H9 (cell line): ENCODE data around the gene OR6V1. TPM values are rescaled to one million over a fixed set of nuclear protein-coding genes. Genes with fewer than 3 reads are reported as not detected.

Experiments used
- DNase-seq: peaks from one replicate; pipeline ENCODE4 v3.0.0-alpha.2; 2017
- H2AFZ ChIP-seq: one replicate; pipeline ENCODE4 v1.6.1; 2013; ENCODE audit warnings: mild to moderate bottlenecking, low read length, control low read depth, moderate library complexity
- H2AK5ac ChIP-seq: 2 replicates; pipeline ENCODE4 v1.6.1; 2013; ENCODE audit warnings: low read length, control low read depth, mixed read lengths; ENCODE audit not compliant: insufficient read length
- H2BK120ac ChIP-seq: one replicate; pipeline ENCODE4 v1.6.1; 2013; ENCODE audit warnings: low read depth, mild to moderate bottlenecking, low read length, control low read depth, inconsistent platforms; ENCODE audit not compliant: poor library complexity, severe bottlenecking
- H2BK12ac ChIP-seq: 2 replicates; pipeline ENCODE4 v1.6.1; 2013; ENCODE audit warnings: low read length, control low read depth, mixed read lengths, low read depth; ENCODE audit not compliant: insufficient read length
- H2BK15ac ChIP-seq: 2 replicates; pipeline ENCODE4 v1.6.1; 2013; ENCODE audit warnings: low read depth, low read length, control low read depth
- H2BK20ac ChIP-seq: one replicate; pipeline ENCODE4 v1.6.1; 2013; ENCODE audit warnings: low read depth, mild to moderate bottlenecking, low read length, control low read depth, inconsistent platforms; ENCODE audit not compliant: poor library complexity, severe bottlenecking
- H2BK5ac ChIP-seq: 2 replicates; pipeline ENCODE4 v1.6.1; 2013; ENCODE audit warnings: low read length, control low read depth, mixed read lengths; ENCODE audit not compliant: insufficient read length
- H3K14ac ChIP-seq: 2 replicates; pipeline ENCODE4 v1.6.1; 2013; ENCODE audit warnings: low read length, control low read depth; ENCODE audit not compliant: insufficient read depth
- H3K18ac ChIP-seq: 2 replicates; pipeline ENCODE4 v1.6.1; 2013; ENCODE audit warnings: low read depth, mild to moderate bottlenecking, mixed read lengths, low read length, control low read depth; ENCODE audit not compliant: insufficient read length
- H3K23ac ChIP-seq: 2 replicates; pipeline ENCODE4 v1.6.1; 2013; ENCODE audit warnings: low read length, control low read depth, mixed read lengths, low read depth; ENCODE audit not compliant: insufficient read length
- H3K23me2 ChIP-seq: 2 replicates; pipeline ENCODE4 v1.6.1; 2013; ENCODE audit warnings: low read depth, mild to moderate bottlenecking, mixed read lengths, low read length, control low read depth; ENCODE audit not compliant: insufficient read length, poor library complexity, severe bottlenecking
- H3K27ac ChIP-seq: 2 replicates; pipeline ENCODE4 v1.5.1; 2013; ENCODE audit warnings: low read length, control low read depth, mixed read lengths, low read depth; ENCODE audit not compliant: insufficient read length
- H3K27me3 ChIP-seq: 2 replicates; pipeline ENCODE4 v1.6.1; 2013; ENCODE audit warnings: low read length, control low read depth, inconsistent platforms; ENCODE audit not compliant: insufficient read depth
- H3K4ac ChIP-seq: 2 replicates; pipeline ENCODE4 v1.6.1; 2013; ENCODE audit warnings: low read depth, mild to moderate bottlenecking, control low read depth, inconsistent platforms, low read length, moderate library complexity
- H3K4me1 ChIP-seq: 2 replicates; pipeline ENCODE4 v1.6.1; 2013; ENCODE audit warnings: low read length, control low read depth, inconsistent platforms; ENCODE audit not compliant: insufficient read depth
- H3K4me2 ChIP-seq: 2 replicates; pipeline ENCODE4 v1.6.1; 2013; ENCODE audit warnings: low read length, control low read depth, mixed read lengths; ENCODE audit not compliant: insufficient read length, insufficient read depth
- H3K56ac ChIP-seq: 2 replicates; pipeline ENCODE4 v1.6.1; 2013; ENCODE audit warnings: low read depth, mild to moderate bottlenecking, mixed read lengths, low read length, control low read depth; ENCODE audit not compliant: insufficient read length
- H3K79me1 ChIP-seq: 2 replicates; pipeline ENCODE4 v1.6.1; 2013; ENCODE audit warnings: low read depth, mild to moderate bottlenecking, moderate library complexity, low read length, control low read depth, inconsistent platforms; ENCODE audit not compliant: insufficient read depth, poor library complexity, severe bottlenecking
- H3K79me2 ChIP-seq: 2 replicates; pipeline ENCODE4 v1.6.1; 2013; ENCODE audit warnings: low read length, control low read depth, inconsistent platforms; ENCODE audit not compliant: insufficient read depth
- H3K9ac ChIP-seq: 2 replicates; pipeline ENCODE4 v1.6.1; 2013; ENCODE audit warnings: low read length, control low read depth, mixed read lengths; ENCODE audit not compliant: insufficient read length; ENCODE audit errors: extremely low read depth
- H3K9me3 ChIP-seq: one replicate; pipeline ENCODE4 v1.6.1; 2013; ENCODE audit warnings: low read depth, low read length, inconsistent platforms; ENCODE audit not compliant: control insufficient read depth
- H3T11ph ChIP-seq: one replicate; pipeline ENCODE4 v1.6.1; 2013; ENCODE audit warnings: mild to moderate bottlenecking, low read length, control low read depth, inconsistent platforms
- H4K20me1 ChIP-seq: one replicate; pipeline ENCODE4 v1.6.1; 2013; ENCODE audit not compliant: control insufficient read depth, insufficient read length, insufficient read depth
- H4K5ac ChIP-seq: 2 replicates; pipeline ENCODE4 v1.6.1; 2013; ENCODE audit warnings: low read depth, mild to moderate bottlenecking, mixed read lengths, low read length, control low read depth; ENCODE audit not compliant: insufficient read length
- H4K8ac ChIP-seq: replicated peaks from 2 replicates; pipeline ENCODE4 v1.6.1; 2013; ENCODE audit warnings: low read length, control low read depth, mixed read lengths, low read depth; ENCODE audit not compliant: insufficient read length
- H4K91ac ChIP-seq: 2 replicates; pipeline ENCODE4 v1.6.1; 2013; ENCODE audit warnings: low read depth, mild to moderate bottlenecking, moderate library complexity, mixed read lengths, low read length, control low read depth; ENCODE audit not compliant: insufficient read length
- H3K27ac Mint-ChIP-seq, 3 experiments: 2 replicates in 2 of 3; 3 replicates in 1 of 3; pipeline ENCODE4 v1.8.0; 2020 to 2021; ENCODE audit warnings: mixed read lengths in 3 of 3, mild to moderate bottlenecking in 1 of 3, moderate library complexity in 1 of 3
- H3K27me3 Mint-ChIP-seq: 2 replicates; pipeline ENCODE4 v1.8.0; 2021; ENCODE audit warnings: low read depth, mild to moderate bottlenecking, moderate library complexity, mixed read lengths
- H3K36me3 Mint-ChIP-seq, 3 experiments: 2 replicates in 2 of 3; 3 replicates in 1 of 3; pipeline ENCODE4 v1.8.0; 2020 to 2021; ENCODE audit warnings: low read depth in 3 of 3, mixed read lengths in 3 of 3; ENCODE audit not compliant: insufficient read depth in 1 of 3
- H3K4me1 Mint-ChIP-seq, 2 experiments: 2 replicates each; pipeline ENCODE4 v1.8.0; 2020; ENCODE audit warnings: mixed read lengths in 2 of 2
- H3K4me3 Mint-ChIP-seq, 2 experiments: 2 replicates in 1 of 2; 3 replicates in 1 of 2; pipeline ENCODE4 v1.8.0; 2020 to 2021; ENCODE audit warnings: mild to moderate bottlenecking in 2 of 2, mixed read lengths in 2 of 2, moderate library complexity in 1 of 2
- H3K9me3 Mint-ChIP-seq, 2 experiments: 2 replicates in 1 of 2; 3 replicates in 1 of 2; pipeline ENCODE4 v1.8.0; 2020; ENCODE audit warnings: mild to moderate bottlenecking in 2 of 2, mixed read lengths in 2 of 2, moderate library complexity in 1 of 2
- WGBS: extraction: QIAGEN DNeasy Blood & Tissue Kit; methylation state at CpG from one replicate; pipeline ENCODE4 v1.1.7; 2013; ENCODE audit warnings: missing lambda C conversion rate, low lambda C conversion rate, mixed read lengths; ENCODE audit not compliant: insufficient read length; ENCODE audit errors: extremely low coverage; 5-methylcytosine and 5-hydroxymethylcytosine counted together
- total RNA-seq: library from RNA; stranded (reverse); gene quantifications from 2 replicates; pipeline ENCODE4 v1.2.1, GENCODE V29; 2021
- TF ChIP-seq, protein P1 (sequence below): fragments of 200-600 bp; sonication (generic); conservative IDR thresholded peaks from 3 replicates; pipeline ENCODE4 v1.8.0; 2021; ENCODE audit warnings: antibody characterized with exemption, mild to moderate bottlenecking

The OR6V1 gene
- total RNA-seq, 1 experiment from 2014 or later: not detected

DNA sequence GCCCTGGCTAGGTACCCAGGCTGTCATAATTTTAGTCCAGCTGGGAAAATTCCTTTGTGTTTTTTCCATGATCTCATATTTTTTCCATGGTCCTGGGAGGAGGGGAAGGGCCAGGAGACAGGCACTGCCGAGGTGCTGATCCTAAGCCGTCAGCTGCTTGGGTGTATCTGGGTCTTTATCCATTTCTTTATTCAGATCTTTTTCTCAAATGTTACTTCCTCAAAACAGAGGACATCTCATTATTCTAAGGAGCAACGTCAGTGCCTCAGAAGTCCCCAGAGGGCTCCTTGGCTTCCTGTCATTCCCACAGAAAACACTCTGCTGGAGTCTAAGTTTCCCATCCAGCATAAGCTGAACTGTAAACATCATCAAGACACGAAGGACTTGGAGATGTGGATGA lies 2.8 kb upstream of the OR6V1 start:
- H3K23ac ChIP-seq: no peak overlapping the region
- no peaks in the 10 kb centered on the region for H4K20me1 ChIP-seq
- H3K79me2 ChIP-seq: no peaks in the 10 kb centered on the region
- H3K9ac ChIP-seq: no peak overlapping the region
- no peak overlapping the region for H3K18ac ChIP-seq
- no peak overlapping the region for H3K14ac ChIP-seq
- H2BK12ac ChIP-seq: no peak overlapping the region
- no peaks in the 10 kb centered on the region for H3K23me2 ChIP-seq
- no peaks in the 10 kb centered on the region for H3K4me1 ChIP-seq
- Mint-ChIP-seq H3K4me1 (no peaks in the 10 kb centered on the region), H3K9me3 (no peaks in the 10 kb centered on the region), H3K4me3 (no peak overlapping the region), H3K27me3 (no peaks in the 10 kb centered on the region; the same call in none of the 2 replicates), H3K27ac (no peak overlapping the region), H3K36me3 (no peaks in the 10 kb centered on the region)
- no peak overlapping the region for H2BK120ac ChIP-seq
- H3K4ac ChIP-seq: no peak overlapping the region
- H3K4me2 ChIP-seq: no peak overlapping the region
- no peaks in the 10 kb centered on the region for H3K27me3 ChIP-seq
- H4K5ac ChIP-seq: no peak overlapping the region
- no peak overlapping the region for H2AK5ac ChIP-seq
- H3K56ac ChIP-seq: no peak overlapping the region
- H3K27ac ChIP-seq: no peak overlapping the region
- no peaks in the 10 kb centered on the region for H3K9me3 ChIP-seq
- H4K8ac ChIP-seq: no peak overlapping the region
- H3K79me1 ChIP-seq: no peaks in the 10 kb centered on the region
- no peak overlapping the region for H2BK20ac ChIP-seq
- no peak overlapping the region for H2BK5ac ChIP-seq
- no peak overlapping the region for H3T11ph ChIP-seq
- no CpG with 5 or more reads among the region's 4 CpGs for WGBS
- H4K91ac ChIP-seq: no peak overlapping the region
- H2BK15ac ChIP-seq: no peak overlapping the region
- no peak overlapping the region for H2AFZ ChIP-seq
- TF ChIP-seq, protein P1, sequence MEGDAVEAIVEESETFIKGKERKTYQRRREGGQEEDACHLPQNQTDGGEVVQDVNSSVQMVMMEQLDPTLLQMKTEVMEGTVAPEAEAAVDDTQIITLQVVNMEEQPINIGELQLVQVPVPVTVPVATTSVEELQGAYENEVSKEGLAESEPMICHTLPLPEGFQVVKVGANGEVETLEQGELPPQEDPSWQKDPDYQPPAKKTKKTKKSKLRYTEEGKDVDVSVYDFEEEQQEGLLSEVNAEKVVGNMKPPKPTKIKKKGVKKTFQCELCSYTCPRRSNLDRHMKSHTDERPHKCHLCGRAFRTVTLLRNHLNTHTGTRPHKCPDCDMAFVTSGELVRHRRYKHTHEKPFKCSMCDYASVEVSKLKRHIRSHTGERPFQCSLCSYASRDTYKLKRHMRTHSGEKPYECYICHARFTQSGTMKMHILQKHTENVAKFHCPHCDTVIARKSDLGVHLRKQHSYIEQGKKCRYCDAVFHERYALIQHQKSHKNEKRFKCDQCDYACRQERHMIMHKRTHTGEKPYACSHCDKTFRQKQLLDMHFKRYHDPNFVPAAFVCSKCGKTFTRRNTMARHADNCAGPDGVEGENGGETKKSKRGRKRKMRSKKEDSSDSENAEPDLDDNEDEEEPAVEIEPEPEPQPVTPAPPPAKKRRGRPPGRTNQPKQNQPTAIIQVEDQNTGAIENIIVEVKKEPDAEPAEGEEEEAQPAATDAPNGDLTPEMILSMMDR: no peak
- no peak for DNase-seq
